Measurements from ENCODE around the gene PISD.
"Not testable (repeated sequence)": the region's sequence is repeated elsewhere in the genome, so short reads cannot be mapped to it uniquely, and the experiment has no call there.

The PISD gene

DNA sequence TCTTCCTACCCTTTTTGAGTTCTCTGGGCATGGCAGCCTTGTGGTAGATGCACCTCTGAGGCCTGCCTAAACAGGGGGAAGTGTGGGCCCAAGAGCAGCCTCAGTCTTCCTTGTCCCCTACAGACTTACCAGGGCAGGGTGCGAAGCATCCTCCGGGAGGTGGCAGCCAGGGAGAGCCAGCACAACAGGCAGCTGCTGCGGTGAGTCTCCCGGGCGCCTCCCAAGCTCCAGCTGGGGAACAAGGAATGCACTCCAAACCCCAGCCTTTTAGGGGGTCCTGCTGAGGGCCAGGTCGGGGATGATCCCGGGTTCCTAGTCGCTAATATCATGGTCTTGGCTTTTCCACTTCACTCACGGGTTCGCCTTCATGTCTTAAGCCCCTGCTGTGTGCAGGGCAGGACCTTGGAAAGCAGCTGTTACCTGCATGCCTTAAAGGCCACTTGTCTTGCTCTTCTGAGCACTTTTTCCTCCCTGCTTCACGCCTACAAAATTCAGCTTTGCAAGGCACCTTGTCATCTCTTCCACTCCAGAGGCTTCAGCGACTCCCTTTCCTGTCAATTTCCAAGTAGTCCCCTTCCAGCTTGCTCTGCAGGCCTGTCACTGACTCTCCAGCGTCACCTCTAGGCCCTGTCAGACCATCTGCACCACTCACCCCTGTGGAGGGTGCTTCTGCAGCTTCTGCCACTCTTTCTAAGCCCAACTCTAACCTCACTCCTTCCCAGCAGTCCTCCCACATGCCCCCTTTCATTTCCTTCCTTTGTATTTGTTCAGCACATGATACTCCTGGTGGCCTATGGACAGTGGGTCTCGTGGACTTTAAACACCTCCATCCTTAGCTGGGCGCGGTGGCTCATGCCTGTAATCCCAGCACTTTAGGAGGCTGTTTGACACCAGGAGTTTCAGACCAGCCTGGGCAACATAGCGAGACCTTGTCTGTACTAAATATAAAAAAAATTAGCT lies 57.0 kb downstream of the PISD start:
- no peak for DNase-seq

DNA sequence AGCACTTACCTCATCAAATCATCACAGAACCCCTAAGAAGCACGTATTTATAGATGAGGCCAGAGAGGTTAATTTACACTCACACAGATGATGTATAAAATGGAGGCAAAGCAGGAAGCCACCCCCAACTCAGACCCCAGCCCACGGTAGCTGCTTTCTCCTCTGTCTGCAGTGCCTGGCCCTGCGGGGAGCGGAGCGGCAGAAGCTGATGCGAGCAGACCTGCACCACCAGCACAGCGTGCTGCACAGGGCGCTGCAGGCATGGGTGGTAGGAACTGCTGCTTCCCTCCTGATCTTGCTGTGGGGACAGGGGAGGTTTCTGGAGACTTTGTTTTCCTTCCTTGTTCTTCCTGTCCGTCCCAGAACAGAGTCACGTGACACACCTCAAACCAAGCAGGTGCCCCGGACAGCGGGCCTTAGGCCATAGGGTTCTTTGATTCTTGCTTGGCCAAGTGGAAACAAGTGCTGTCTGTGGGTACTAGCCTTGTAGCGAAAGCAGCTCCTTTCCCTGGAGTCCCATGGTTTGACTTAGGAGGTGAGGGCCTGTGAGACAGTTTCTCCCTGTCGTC lies 57.8 kb downstream of the PISD start:
- no peak for DNase-seq

GRCh38 chr22:31603574-31603973 lies 58.4 kb downstream of the PISD start:
- DNase-seq: no peak

GRCh38 chr22:31603081-31603525 lies 58.9 kb downstream of the PISD start:
- no peak for DNase-seq

DNA sequence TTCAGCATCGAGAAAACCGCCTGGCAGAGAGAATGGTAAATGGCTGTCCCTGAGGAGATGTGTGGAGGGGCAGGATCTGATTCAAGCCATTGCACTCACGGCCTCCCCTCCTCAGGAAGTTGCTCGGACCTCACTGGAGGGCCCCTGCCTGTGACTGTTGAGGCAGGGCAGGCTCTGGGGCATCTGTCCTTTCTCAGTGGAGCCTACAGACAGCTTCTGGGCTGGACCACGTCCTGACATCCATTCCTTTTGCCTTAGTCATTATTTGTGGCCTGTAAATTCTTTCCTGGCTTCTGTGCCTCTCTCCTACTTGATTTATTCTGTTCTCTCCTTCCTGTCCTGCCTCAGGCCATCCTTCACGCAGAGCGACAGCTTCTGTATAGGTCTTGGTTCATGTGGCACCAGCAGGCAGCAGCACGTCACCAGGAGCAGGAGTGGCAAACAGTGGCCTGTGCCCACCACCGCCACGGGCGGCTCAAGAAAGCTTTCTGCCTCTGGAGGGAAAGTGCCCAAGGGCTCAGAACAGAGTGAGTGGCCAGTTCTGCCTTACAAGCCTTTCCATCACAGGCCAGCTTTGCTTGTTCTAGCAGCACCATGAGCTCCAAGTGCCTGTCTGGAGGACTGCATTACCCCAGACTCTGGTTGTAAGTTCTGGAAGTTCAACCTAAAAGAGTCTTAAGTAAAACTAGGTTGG lies 59.6 kb downstream of the PISD start:
- no peak for DNase-seq

- no peak for DNase-seq
Measured at GRCh38 chr22:31595271-31595670, 66.7 kb downstream of the PISD start.

GRCh38 chr22:31590161-31590560 lies 71.9 kb downstream of the PISD start:
- not testable (repeated sequence) for DNase-seq

- no peak for DNase-seq
Measured at GRCh38 chr22:31588970-31589675, 72.9 kb downstream of the PISD start.

GRCh38 chr22:31586137-31586920 lies 75.7 kb downstream of the PISD start:
- no peak for DNase-seq

- DNase-seq: no peak
Measured at GRCh38 chr22:31585161-31585859, 76.7 kb downstream of the PISD start.

GRCh38 chr22:31584804-31585160 lies 77.2 kb downstream of the PISD start:
- no peak for DNase-seq

DNA sequence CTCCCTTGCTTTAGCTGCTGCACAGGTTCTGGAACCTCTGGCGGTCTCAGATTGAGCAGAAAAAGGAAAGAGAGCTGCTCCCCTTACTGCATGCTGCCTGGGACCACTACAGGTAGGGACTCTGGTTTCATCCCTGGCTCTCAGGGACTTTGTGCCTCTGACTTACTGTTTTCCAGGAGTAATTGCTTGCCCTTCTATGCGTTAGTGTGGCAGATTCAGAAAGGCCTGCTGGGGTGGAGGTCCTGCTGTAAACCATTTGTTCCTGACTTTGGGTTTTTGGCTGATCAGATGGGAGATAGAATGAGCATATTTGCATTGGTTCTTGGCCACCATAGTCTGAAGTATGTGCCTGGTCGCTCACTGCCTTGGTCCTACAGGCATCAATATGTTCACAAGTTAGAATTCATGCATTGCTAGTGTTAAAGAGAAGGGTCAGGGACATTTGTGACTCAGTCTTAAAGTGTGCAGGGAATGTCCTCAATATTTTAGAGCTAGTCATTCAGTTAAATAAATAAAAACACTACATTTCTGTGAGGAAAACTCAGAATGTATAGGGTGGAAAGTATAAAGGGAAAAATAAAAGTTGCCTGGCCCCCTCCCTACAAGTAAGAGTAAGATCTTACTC lies 78.0 kb downstream of the PISD start:
- no peak for DNase-seq

- DNase-seq: peak; percentile 95
Measured at GRCh38 chr22:31579835-31580242, 82.2 kb downstream of the PISD start.

DNA sequence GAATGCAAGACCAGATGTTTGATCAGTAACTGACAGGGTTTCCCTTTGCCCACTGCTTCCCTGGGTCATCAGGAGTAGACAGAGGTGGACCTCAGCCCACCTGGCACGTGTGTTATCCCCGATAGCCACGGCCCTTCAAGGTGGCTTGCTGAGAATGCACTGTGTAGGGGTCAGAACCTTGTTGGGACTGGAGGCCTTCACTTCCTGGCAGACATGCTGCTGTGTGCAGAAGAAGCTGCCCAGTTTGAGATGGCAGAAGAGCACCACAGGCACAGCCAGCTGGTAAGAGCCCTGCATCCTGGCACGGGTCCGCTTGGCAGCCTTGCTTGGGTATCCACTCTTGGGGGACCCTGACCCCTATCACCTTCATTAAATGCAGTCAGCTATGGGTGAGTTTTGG lies 83.8 kb downstream of the PISD start:
- no peak for DNase-seq

DNA sequence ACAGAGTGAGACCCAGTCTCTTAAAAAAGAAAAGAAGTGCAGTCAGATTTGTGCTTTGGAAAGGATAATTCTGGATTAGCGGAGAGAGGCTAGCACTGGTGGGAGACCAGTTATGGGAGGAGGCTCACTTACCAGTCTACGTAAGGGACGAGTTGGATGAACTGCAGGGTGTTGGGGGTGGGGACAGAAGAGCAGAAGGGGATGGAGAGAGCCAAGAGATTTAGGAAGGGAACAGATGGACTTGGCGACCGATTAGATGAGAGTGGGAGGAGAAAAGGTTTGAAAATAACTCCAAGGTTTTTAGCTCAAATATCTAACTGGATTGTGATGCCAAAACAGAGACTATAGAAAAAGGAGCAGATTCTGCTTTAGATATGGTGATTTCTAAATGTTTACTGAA lies 84.3 kb downstream of the PISD start:
- no peak for DNase-seq

DNA sequence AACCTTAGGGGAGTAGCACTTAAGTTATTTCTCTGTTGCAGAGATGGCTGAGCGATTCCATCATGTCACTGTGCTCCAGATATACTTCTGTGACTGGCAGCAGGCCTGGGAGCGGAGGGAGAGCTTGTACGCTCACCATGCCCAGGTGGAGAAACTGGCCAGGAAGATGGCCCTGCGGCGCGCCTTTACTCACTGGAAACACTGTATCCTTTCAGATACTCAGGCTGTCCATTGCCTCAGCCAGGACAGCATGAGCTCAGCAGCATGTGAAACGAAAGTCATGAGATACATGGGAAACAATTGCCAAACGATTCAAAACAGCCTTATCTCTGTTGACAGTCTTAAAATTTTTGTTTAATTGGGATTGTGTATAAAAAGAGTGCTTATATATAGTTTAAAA lies 86.8 kb downstream of the PISD start:
- DNase-seq: no peak

- no peak for DNase-seq
Measured at GRCh38 chr22:31574055-31574670, 87.9 kb downstream of the PISD start.

GRCh38 chr22:31572939-31573338 lies 89.1 kb downstream of the PISD start:
- DNase-seq: no peak

DNA sequence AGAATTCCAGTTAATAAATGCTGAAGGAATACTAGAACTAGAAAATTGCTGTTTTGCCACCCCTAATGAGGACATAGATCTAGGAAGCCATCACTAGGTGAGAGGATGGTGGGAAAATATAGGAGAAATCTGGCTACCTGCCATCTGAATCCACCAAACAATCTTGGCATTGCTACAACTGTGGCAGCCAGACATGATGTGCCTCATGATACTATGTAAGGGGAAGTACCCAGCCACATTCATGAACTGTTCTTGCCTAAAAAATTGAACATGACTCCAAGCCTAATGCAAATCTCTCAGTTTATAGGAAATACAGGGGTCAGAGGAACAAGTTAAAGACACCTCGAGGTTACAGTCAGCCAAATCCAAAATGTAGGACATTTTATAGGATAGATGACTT lies 92.9 kb downstream of the PISD start:
- no peak for DNase-seq

Data from NCI-H1092 treated with DMSO at 0.1 percent for 48 hours (cell line).